ENCODE measurements around the gene LMX1A.
A peak's percentile ranks its signal among the peaks of the same experiment; 100 is the strongest.

Gene LMX1A

GRCh38 chr1:165212229-165212628, 144.3 kb downstream of the LMX1A start:
- DNase-seq, result no peak

DNA sequence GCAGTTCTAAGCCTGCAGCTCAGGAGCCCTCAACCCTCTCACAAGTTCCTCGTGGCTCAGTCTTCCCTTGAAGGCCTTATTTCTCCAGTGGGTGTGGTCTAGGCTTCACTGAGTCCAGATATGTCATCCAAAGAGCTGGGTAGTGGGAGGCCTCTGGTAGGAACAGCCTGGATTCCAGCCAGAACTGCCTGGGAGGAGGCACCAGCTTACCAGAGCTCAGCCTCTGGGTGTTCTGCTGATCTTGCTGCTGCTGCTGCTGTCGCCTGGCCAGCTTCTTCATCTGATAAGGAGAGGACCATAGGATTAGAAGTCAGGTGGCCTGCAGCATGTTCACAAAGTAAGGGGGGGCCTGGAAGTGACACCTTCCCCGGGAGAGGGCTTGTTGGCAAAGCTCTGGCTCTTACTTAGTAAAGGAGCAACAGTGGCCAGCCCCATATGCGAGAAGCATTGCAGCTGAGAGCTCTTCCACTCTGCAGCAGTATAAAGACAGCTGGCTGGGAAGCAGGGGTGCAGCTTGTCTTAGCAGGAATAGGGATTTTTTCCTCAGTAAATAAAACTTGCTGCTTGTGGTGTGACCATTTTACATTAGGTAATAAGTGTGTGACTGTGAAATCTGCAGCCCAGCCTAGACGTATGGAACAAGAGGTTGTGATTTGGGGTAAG, 148.5 kb downstream of the LMX1A start:
- DNase-seq, result peak; percentile 29

DNA sequence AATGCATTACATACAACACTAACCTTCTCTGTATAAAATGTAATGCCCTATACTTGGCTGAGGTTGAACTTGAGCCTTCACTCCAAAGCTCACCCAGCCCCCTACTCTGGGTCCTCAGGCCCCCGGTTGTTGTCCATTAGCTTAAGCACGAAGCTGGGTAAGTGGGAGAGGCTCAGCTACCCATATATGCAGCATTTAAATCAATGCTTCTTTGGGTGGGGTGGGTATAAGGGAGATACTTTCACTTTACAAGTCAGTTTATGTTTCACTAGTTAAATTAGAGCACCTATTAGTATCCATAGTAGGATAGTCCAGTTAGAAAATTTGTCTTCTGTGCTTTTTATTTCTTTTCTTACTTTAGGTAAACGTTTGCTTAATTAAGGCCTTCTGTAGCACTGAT, 151.4 kb downstream of the LMX1A start:
- no peak for DNase-seq

- no peak for DNase-seq
These were observed 152.0 kb downstream of the LMX1A start for GRCh38 chr1:165204548-165204947.

DNA sequence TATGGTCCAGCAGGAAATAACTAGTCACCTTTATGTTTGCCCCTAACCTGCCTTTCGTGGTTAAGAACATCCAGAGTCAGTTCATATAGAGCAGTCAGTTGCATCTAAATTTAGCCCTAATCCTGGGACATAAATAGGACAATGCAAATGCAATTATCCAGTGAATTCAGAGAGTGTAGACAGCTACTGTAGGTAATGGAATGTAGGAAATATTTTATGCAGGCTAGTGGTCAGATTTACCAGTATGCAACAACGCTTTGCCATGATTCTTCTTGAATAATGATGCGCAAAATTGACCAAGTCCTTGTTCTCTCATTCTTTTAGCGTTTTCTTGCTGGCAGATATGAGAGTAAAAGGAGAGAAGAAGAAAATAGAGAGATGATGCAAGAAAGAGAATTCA, 165.4 kb downstream of the LMX1A start:
- DNase-seq, result no peak

GRCh38 chr1:165189913-165190312, 166.6 kb downstream of the LMX1A start:
- no peak for DNase-seq

GRCh38 chr1:165189011-165189410, 167.5 kb downstream of the LMX1A start:
- no peak for DNase-seq

DNA sequence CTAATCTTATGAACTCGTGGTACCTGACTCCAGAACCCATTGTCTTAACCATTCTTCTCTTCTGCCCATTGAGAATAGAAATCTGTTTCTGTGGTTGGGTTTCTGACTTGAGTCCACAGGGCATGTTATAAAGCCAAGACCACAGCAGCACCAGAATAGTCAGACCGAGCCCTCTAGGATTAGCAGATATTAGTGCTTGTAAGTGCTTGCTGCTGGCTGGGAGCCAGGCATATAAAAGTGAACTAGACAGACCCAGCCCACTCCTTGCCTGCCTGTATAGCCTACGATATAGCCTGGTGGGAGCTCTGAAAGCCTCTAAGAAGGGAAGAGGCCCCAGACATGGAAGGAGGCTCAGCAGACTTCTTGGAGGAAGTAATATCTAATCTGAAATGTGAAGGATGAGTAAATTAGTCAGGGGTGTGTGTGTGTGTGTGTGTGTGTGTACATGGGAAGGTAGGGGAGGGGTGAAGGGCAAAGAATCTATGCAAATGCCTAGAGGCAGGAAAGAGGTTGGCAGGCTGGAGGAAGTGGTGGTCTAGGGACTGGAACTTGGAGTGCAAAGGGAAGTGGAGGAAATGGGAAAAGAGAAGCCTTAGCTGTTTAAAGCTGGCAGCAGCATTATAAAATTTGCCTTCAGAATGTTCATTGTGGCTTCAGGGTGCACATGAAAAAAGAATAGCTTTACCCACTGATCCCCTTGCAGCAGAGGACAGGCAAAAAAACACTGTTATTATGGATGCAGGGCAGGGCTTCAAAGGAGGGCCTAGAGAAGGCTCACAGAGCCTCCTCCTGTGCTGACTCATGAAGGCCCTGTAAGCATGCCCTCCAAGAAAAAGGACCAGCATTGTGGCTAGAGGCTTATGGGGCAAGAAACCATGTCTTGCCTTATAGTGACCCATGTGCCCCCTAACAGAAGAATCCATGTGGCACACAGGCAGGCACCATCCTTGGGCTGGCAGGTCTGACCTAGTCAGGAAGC, 169.2 kb downstream of the LMX1A start:
- DNase-seq, result no peak

DNA sequence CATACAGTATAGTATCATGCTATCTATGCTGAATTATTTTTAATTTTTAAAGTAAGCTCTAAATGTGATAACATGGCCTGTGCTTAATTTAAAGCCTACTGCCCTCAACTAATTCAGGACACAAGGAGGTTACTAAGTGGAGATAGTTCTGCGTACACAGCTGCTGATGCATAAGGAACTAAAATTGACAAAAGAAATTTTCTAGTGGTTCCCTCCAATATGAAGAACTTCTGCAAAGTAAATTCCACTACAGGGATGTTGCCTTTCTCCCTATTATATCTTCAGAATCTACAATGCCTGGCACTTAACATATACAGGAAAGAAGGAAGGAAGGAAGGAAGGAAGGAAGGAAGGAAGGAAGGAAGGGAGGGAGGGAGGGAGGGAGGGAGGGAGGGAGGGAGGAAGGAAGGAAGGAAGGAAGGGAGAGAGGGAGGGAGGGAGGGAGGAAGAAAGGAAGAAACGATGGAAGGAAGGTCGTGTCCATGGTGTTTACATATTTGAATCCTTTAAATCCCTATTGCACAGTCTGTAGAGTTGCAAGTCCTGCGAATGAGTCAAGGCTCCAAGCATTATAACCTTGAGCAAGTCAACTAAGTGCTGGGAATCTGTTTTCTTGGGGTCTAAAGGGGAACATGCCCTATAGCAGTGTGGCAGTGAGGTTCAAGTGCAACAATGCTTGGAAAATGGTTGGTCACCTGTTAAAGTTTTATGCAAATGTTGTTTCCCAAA, 171.2 kb downstream of the LMX1A start:
- DNase-seq, result no peak

GRCh38 chr1:165182975-165183374, 173.5 kb downstream of the LMX1A start:
- no peak for DNase-seq

GRCh38 chr1:165179306-165179705, 177.2 kb downstream of the LMX1A start:
- no peak for DNase-seq

DNA sequence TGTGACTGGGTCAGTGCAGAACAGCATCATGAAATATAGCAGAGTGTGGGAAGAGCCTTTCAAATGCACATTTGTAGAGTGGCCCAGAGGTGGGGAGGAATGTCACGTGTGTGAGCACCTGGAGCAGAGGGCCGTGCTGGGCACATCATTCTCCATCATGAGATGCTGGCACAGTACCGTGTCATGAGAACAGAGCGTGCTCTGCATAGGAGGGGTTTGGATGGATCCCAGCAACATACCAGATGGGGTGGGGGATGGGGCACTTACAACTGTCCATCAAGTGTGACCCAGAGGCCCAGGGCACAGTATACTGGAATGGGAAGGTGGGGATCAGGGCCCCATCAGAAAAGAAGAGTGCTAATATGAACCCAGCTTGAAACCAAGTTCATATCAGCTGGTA, 182.0 kb downstream of the LMX1A start:
- DNase-seq, result no peak

DNA sequence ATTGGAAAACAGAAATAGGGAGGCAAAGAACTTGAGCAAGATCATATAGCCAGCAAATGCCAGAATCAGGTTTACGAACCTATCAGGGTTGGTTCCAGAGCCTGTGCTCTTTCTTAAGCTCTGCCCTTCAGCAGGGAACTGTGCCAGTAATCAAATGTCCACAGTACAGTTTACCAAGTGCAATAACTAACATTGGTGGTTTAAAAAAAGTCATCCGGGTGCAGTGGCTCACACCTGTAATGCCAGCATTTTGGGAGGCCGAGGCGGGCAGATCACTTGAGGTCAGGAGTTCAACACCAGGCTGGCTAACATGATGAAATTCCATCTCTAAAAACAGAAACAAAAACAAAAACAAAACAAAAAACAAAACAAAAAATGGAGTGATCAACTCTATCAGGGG, 182.7 kb downstream of the LMX1A start:
- no peak for DNase-seq

DNA sequence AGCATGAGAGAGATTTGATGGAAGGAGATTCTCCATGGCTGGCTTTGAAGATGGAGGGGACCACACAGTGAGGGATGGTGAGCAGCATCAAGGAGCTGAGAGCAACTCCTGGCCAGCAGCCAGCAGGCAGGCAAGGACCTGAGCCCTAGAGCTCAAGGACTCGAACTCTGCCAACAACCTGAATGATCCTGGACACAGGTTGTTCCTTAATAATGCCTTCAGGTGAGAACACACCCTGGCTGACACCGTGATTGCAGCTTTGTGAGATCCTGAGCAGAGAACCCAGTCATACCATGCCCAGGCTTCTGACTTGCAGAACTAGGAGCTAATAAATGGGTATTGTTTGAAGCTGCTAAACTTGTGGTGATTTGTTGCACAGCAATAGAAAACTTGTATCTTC, 183.1 kb downstream of the LMX1A start:
- DNase-seq, result no peak

GRCh38 chr1:165172666-165173065, 183.8 kb downstream of the LMX1A start:
- no peak for DNase-seq

- DNase-seq, result no peak
These were observed 186.8 kb downstream of the LMX1A start for GRCh38 chr1:165169729-165170128.

DNA sequence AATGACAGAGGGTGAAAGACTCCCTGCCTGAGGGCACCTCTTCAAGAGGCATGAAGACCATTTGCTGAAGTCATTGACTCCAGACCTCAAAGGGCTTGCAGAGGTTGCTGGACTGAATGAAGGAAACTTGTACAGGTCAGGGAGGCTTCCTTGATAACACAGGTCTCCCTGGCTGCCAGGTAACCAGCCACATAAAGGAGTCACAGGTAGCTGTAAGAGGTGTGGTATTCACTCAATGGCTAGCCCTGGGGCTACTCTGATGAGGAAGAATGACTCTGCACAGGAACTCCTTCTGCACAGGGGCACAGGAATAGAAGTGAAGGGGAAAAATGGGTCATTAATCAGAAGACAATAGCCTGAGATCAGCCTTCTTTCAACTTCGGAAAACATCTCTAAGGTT, 187.5 kb downstream of the LMX1A start:
- no peak for DNase-seq

DNA sequence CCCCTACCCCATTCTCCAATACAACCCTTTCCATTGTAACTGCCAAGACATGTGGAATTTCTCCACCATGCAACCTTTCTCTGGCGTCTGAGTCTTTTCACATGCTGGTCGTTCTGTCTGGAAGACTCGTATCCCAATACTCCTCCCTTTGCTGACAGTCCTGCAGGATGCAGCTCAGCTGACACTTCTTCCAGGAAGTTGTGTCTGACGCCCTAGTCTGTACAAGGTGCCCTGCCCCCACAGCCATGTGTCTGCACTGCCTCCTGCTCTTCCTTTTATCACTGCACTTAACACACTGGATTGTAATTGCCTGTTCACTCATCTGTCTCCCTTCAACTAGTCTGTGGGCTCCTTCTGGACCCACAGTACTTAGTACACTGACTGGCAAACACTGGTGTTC, 188.0 kb downstream of the LMX1A start:
- DNase-seq, result no peak

DNA sequence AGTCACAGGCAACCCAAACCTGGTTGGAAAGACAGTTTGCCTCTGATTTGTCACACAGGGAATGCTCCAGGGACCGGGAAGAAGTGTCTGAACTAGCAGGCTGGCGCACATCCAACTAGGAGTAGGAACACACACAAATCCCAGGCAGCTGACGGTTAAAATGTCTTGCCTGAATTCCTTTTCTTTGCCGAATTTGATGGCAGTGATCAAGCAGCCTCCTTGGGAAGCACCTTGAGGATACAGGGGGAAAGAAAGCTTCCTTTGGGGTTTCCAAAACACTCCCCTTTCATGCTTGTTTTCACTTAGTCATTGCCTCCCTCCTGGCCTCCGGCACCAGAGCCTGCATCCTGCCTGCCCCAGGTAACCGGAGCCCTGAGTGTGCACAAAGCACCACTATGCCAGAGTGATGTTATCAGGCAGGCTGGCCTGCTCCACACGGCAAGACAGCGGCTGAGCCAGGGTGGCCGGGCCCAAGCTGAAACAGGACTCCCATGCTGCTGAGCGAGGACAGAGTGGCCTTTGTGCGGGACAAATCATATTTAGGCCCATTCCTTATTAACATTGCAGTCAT, 193.8 kb downstream of the LMX1A start:
- DNase-seq, result peak; percentile 24

DNA sequence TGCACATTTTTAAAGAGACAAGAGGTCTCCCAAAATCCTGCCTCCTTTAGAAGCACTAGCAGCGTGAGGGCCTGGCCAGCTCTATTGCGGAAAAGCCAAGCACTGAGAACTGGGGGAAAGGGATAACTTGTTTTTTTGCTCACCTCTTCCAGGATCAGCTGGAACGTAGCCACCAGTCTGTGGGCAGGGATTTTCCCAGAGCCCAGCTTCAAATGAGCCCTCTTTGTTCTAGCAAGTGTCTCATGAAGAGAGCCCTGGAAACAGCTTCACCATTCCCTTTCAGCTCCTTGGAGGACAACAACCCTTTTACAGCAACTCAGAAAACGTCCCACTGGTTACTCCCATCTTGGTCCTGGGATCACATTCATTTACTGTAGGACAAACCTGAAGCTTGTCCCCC, 195.4 kb downstream of the LMX1A start:
- no peak for DNase-seq

GRCh38 chr1:165153182-165153581, 203.3 kb downstream of the LMX1A start:
- DNase-seq, result no peak

DNA sequence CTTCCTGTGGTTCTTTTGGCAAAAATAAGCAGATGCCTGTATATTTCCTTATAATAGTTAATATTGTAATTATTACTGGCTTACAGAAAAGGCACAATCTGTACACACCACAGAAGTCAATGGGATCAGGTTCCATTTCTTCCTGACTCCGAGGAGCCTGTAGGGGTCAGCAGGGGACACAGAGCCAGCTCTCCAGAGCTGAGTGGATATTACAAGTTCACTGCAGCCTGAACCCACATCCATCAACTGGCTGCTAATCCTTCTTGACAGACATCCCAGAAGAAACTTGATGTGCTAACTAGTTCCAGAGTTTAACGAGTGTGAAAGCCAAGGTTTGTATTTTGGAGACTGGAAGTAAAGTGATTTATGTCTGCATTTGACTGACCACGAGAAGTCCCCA, 203.8 kb downstream of the LMX1A start:
- DNase-seq, result peak; percentile 42

DNA sequence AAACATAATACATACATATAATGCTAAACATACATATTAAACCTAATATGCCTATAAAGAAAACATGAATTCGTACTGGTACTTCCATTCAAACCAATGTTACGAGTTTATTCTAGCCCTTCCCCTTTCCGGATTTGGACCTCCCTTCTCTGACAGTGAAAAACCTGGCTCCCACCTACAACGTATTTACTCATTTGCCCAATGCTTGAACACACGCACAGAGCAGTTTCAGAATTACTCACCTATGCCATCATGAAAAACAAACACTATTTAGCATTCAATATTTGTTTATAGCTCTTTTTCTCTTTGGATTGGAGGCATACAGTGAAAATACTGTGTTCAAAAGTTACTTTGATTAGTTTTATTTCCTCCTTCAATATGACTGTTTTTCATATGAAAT, 204.4 kb downstream of the LMX1A start:
- DNase-seq, result no peak

Measured in right hindlimb (tissue), 1 donor.